Gastroesophageal sphincter (tissue), 3 donors: Measurements from ENCODE around the gene KIF18A.

Source experiments
- POLR2A ChIP-seq, 2 donors: fragments of 450-650 bp; IDR thresholded peaks; one replicate each; pipeline ENCODE4 v1.6.1; 2017; ENCODE audit warnings: antibody characterized with exemption in 2 of 2, mild to moderate bottlenecking in 2 of 2, moderate library complexity in 1 of 2
- POLR2AphosphoS5 ChIP-seq: sonication (generic); formaldehyde crosslinking; IDR thresholded peaks from one replicate; pipeline ENCODE4 v1.6.1; 2017; ENCODE audit warnings: antibody characterized with exemption
- TF ChIP-seq, protein P1 (sequence below), 4 experiments: fragments of 200-600 bp in 2 of 4; fragments of 450-650 bp in 2 of 4; sonication (generic) in 1 of 4; IDR thresholded peaks; one replicate each; pipeline ENCODE4 v1.5.1; 2017 to 2019; ENCODE audit warnings: antibody characterized with exemption in 4 of 4, mild to moderate bottlenecking in 2 of 4, moderate library complexity in 2 of 4

- TF ChIP-seq, protein P1, sequence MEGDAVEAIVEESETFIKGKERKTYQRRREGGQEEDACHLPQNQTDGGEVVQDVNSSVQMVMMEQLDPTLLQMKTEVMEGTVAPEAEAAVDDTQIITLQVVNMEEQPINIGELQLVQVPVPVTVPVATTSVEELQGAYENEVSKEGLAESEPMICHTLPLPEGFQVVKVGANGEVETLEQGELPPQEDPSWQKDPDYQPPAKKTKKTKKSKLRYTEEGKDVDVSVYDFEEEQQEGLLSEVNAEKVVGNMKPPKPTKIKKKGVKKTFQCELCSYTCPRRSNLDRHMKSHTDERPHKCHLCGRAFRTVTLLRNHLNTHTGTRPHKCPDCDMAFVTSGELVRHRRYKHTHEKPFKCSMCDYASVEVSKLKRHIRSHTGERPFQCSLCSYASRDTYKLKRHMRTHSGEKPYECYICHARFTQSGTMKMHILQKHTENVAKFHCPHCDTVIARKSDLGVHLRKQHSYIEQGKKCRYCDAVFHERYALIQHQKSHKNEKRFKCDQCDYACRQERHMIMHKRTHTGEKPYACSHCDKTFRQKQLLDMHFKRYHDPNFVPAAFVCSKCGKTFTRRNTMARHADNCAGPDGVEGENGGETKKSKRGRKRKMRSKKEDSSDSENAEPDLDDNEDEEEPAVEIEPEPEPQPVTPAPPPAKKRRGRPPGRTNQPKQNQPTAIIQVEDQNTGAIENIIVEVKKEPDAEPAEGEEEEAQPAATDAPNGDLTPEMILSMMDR (IDR thresholded peaks at IDR 0.05), result no peak
- no peak for TF ChIP-seq POLR2A (IDR thresholded peaks at IDR 0.05)
- TF ChIP-seq POLR2AphosphoS5, result no peak
Observed at GRCh38 chr11:28049338-28050216, 58.4 kb downstream of the KIF18A start.
